ENCODE measurements around the gene SORCS1.

Gene SORCS1

DNA sequence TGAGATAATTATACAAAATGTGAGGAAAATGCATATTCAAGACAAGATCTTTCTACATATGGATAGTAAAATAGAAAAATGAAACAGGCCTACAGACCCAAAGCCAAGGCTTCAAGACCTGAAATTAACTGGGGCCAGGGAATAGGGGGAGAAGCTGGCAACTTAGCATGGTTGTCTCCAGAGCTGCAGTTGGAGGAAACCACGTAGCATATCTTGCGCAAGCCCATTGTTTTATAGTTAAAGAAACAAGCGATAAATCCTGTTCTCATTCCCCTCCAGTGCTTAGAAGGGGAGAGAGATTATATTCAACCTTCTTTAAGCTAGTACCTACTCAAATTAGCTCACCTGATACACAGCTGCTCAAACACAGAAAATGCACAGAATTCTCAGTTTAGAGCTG is 197.1 kb downstream of the SORCS1 start:
- no peaks in the 10 kb centered on the region for H3K27me3 ChIP-seq (ENCODE audit: control insufficient read depth, insufficient read depth, low read length)
- TF ChIP-seq, protein P1, sequence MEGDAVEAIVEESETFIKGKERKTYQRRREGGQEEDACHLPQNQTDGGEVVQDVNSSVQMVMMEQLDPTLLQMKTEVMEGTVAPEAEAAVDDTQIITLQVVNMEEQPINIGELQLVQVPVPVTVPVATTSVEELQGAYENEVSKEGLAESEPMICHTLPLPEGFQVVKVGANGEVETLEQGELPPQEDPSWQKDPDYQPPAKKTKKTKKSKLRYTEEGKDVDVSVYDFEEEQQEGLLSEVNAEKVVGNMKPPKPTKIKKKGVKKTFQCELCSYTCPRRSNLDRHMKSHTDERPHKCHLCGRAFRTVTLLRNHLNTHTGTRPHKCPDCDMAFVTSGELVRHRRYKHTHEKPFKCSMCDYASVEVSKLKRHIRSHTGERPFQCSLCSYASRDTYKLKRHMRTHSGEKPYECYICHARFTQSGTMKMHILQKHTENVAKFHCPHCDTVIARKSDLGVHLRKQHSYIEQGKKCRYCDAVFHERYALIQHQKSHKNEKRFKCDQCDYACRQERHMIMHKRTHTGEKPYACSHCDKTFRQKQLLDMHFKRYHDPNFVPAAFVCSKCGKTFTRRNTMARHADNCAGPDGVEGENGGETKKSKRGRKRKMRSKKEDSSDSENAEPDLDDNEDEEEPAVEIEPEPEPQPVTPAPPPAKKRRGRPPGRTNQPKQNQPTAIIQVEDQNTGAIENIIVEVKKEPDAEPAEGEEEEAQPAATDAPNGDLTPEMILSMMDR (IDR thresholded peaks at IDR 0.05) = no peak
- no peaks in the 10 kb centered on the region for H3K79me2 ChIP-seq
- H3K36me3 ChIP-seq (ENCODE audit: control insufficient read depth, insufficient read depth, low read length) = no peaks in the 10 kb centered on the region
- no peak overlapping the region for H3K9ac ChIP-seq
- no peaks in the 10 kb centered on the region for H3K9me3 ChIP-seq (ENCODE audit: control insufficient read depth, low read length)
- no peak overlapping the region for H3K4me2 ChIP-seq (ENCODE audit: low read length)
- no peak overlapping the region for H3K4me3 ChIP-seq (ENCODE audit: low read depth, low read length)
- no peak overlapping the region for H3K27ac ChIP-seq
- H2AFZ ChIP-seq = no peak overlapping the region
- no peaks in the 10 kb centered on the region for H3K4me1 ChIP-seq

DNA sequence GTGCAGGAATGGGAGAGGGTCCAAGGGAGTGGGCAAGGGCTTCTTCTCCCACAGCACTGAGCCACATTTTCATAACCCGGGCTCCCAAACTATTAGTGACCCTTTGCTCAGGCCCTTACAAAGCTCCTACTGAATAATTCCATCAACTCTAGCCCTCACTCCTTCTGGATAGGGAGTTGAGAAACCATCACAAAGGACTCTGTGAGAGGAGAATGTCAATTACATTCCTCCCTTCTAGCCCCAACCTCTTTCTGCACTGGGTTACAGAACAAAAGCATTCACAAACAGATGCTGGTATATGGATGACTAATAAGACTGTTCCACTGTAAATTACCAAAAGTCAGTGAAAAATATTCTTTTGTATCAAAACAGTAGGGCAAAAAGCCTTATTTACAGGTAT is 203.7 kb downstream of the SORCS1 start:
- Histone ChIP-seq H3K4me3 (ENCODE audit: low read depth, low read length) (no peak overlapping the region), H3K79me2 (no peaks in the 10 kb centered on the region), H3K36me3 (ENCODE audit: control insufficient read depth, insufficient read depth, low read length) (no peaks in the 10 kb centered on the region), H3K4me1 (no peaks in the 10 kb centered on the region), H3K9me3 (ENCODE audit: control insufficient read depth, low read length) (no peaks in the 10 kb centered on the region), H3K9ac (no peak overlapping the region), H2AFZ (no peak overlapping the region), H3K27me3 (ENCODE audit: control insufficient read depth, insufficient read depth, low read length) (no peaks in the 10 kb centered on the region), H3K4me2 (ENCODE audit: low read length) (no peak overlapping the region), H3K27ac (no peak overlapping the region)
- TF ChIP-seq, protein P1 (IDR thresholded peaks at IDR 0.05) = no peak

DNA sequence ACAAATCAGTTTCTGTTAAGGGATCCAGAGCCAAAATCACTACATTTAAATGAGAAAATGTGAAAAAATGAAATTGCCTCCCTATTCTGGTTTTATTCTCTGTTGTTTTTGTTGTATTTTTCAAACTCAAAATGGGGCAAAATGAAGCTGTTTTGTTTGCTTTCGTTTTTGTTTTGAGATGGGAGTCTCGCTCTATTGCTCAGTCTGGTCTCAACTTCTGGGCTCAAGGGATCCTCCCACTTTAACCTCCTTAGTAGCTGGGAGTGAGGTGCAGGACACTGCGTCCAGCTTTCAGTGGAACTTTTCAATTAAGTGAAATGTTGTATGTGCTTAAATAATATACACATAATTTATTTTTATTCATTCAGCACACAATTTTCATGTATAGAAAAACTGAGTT is 205.0 kb downstream of the SORCS1 start:
- Histone ChIP-seq H2AFZ (no peak overlapping the region), H3K4me2 (ENCODE audit: low read length) (no peak overlapping the region), H3K79me2 (no peaks in the 10 kb centered on the region), H3K27me3 (ENCODE audit: control insufficient read depth, insufficient read depth, low read length) (no peaks in the 10 kb centered on the region), H3K4me3 (ENCODE audit: low read depth, low read length) (no peak overlapping the region), H3K9me3 (ENCODE audit: control insufficient read depth, low read length) (no peaks in the 10 kb centered on the region), H3K27ac (no peak overlapping the region), H3K4me1 (no peaks in the 10 kb centered on the region), H3K36me3 (ENCODE audit: control insufficient read depth, insufficient read depth, low read length) (no peaks in the 10 kb centered on the region), H3K9ac (no peak overlapping the region)
- TF ChIP-seq, protein P1 (IDR thresholded peaks at IDR 0.05) = no peak

DNA sequence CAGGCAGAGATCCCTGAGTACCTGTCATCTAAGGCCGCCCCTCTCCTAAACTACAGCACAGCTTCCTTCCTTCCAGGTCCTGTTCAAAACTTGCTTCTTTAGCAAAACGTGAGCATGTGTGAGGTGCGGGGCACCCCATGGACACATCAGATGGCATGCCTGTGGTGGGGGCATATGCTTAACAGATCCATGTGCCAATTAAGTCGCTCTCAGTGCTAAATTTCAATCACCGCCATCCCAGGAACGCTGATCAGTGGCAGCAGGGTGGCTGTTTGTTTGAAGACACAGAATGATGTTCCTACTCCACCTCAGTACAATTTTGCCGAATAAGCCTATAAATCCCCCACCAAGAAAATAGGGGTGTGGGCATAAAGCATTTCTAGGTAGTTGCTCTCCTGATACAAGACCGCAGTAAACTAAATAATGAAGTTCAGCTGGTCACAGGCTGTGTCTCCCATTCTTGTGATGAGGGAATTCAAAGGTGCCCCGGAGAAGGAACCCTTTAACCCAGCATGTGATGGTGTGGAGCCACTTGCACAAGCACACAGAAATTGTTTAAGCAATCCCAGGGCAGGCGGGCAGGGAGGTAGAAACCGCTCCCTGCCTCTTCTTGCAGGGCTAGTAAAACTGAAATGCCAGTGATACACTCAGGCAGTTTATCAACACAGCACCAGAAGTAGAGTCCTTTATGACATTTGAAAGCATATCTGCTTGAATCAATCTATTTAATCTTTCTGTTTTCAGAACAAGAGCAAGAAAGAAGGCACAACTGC is 205.7 kb downstream of the SORCS1 start:
- Histone ChIP-seq H3K79me2 (no peaks in the 10 kb centered on the region), H3K36me3 (ENCODE audit: control insufficient read depth, insufficient read depth, low read length) (no peaks in the 10 kb centered on the region), H3K27ac (no peak overlapping the region), H3K4me2 (ENCODE audit: low read length) (no peak overlapping the region), H3K9ac (no peak overlapping the region), H2AFZ (no peak overlapping the region), H3K4me1 (no peaks in the 10 kb centered on the region), H3K9me3 (ENCODE audit: control insufficient read depth, low read length) (no peaks in the 10 kb centered on the region), H3K27me3 (ENCODE audit: control insufficient read depth, insufficient read depth, low read length) (no peaks in the 10 kb centered on the region), H3K4me3 (ENCODE audit: low read depth, low read length) (no peak overlapping the region)
- TF ChIP-seq, protein P1 (IDR thresholded peaks at IDR 0.05) = no peak
